Measurements from ENCODE around the gene TRIM52.

DNA sequence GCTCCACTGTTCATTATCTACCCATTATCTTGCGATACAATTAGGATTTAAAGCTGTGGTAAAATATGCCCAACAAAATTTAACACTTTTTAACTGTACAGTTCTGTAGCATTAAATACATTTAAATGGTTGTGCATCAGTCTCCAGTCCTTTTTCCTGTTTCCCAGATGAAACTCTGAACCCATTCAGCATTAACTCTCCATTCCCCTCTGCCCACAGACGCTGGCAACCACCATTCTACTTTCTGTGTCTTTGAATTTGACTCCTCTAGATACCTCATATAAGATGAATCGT lies 53.0 kb downstream of the TRIM52 start:
- TF ChIP-seq POLR2A (IDR thresholded peaks at IDR 0.05; ENCODE audit: borderline replicate concordance, extremely low read depth, insufficient read depth, insufficient read length) (no peak), CBX3 (IDR thresholded peaks at IDR 0.05; ENCODE audit: low read depth) (no peak), CTCF (IDR thresholded peaks at IDR 0.05 in 2 of 3, conservative IDR thresholded peaks at IDR 0.05 in 1 of 3; ENCODE audit: borderline replicate concordance in 1 of 3, insufficient read depth in 1 of 3, low read depth in 2 of 3, low read length in 2 of 3) (no peak), POLR2AphosphoS5 (IDR thresholded peaks at IDR 0.05; ENCODE audit: low read depth, low read length) (no peak), YY1 (IDR thresholded peaks at IDR 0.05; ENCODE audit: extremely low read depth, insufficient replicate concordance, low read depth, low read length) (no peak), ZBTB33 (IDR thresholded peaks at IDR 0.05; ENCODE audit: extremely low read depth, insufficient replicate concordance, low read length) (no peak), MAX (IDR thresholded peaks at IDR 0.05) (no peak), TCF7L2 (IDR thresholded peaks at IDR 0.05; ENCODE audit: borderline replicate concordance, extremely low read depth, insufficient read depth, insufficient read length) (no peak)
- TF ChIP-seq, protein P1, sequence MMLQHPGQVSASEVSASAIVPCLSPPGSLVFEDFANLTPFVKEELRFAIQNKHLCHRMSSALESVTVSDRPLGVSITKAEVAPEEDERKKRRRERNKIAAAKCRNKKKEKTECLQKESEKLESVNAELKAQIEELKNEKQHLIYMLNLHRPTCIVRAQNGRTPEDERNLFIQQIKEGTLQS (IDR thresholded peaks at IDR 0.05): no peak
